HepG2 (cell line): Measurements from ENCODE around the gene PAPPA2.

Experiments
- CHCHD3 ChIP-seq: sonication (generic); formaldehyde crosslinking; IDR thresholded peaks from 2 replicates; pipeline ENCODE4 v1.8.0; 2022; ENCODE audit warnings: mild to moderate bottlenecking, missing genetic modification reagents, moderate library complexity
- CTCF ChIP-seq: sonication (generic); formaldehyde crosslinking; IDR thresholded peaks from 2 replicates; pipeline ENCODE4 v1.5.0; 2020; ENCODE audit warnings: mild to moderate bottlenecking, missing genetic modification reagents, moderate library complexity
- ELF1 ChIP-seq: sonication (generic); formaldehyde crosslinking; IDR thresholded peaks from 2 replicates; pipeline ENCODE4 v1.4.0; 2020; ENCODE audit warnings: missing genetic modification reagents
- HNRNPL ChIP-seq: fragments of 200-400 bp; formaldehyde crosslinking; IDR thresholded peaks from 2 replicates; pipeline ENCODE4 v1.6.1; 2017; ENCODE audit warnings: mild to moderate bottlenecking, low read depth, low read length
- NR2C2 ChIP-seq: sonication (generic); formaldehyde crosslinking; IDR thresholded peaks from 2 replicates; pipeline ENCODE4 v1.4.0; 2020; ENCODE audit warnings: missing genetic modification reagents, mild to moderate bottlenecking, moderate library complexity, borderline replicate concordance
- POLR2A ChIP-seq, 2 experiments: IDR thresholded peaks; 2 replicates each; pipeline ENCODE4 v1.6.1; 2011; ENCODE audit warnings: low read depth in 2 of 2, low read length in 2 of 2, mild to moderate bottlenecking in 1 of 2, moderate library complexity in 1 of 2; ENCODE audit not compliant: insufficient read depth in 1 of 2
- TBL1XR1 ChIP-seq: fragments of 150-350 bp; IDR thresholded peaks from 2 replicates; pipeline ENCODE4 v1.6.1; 2014; ENCODE audit warnings: borderline replicate concordance, low read length; ENCODE audit not compliant: partially characterized antibody
- ZNF33B ChIP-seq: sonication (generic); formaldehyde crosslinking; IDR thresholded peaks from 2 replicates; pipeline ENCODE4 v1.5.1; 2020; ENCODE audit warnings: mild to moderate bottlenecking, missing genetic modification reagents
- ZNF501 ChIP-seq: sonication (generic); formaldehyde crosslinking; IDR thresholded peaks from 2 replicates; pipeline ENCODE4 v1.5.1; 2020; ENCODE audit warnings: mild to moderate bottlenecking, moderate library complexity, missing genetic modification reagents
- ZNF660 ChIP-seq: sonication (generic); formaldehyde crosslinking; IDR thresholded peaks from 2 replicates; pipeline ENCODE4 v1.5.1; 2020; ENCODE audit warnings: mild to moderate bottlenecking, low read depth, missing genetic modification reagents, borderline replicate concordance

DNA sequence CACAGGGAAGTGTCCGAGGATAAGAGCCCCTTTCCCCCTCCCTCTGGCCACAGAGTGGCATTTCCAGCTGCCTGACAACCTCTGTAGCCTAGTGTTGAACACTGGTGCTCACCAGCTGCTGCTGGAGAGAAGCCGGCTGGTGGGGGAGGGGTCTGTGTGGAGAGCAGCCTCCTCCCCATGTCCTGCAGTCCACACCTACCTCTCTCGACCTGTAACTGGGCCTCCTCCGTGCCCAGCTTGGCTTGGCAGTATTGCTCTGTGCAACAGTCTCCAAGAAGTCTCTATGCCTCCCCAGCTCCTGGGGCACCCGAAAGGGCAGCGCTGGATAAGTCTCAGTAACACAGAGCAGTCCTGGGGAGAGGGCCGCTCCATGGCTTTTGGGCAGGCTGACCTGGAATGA, 17.0 kb downstream of the PAPPA2 start:
- no peak for TF ChIP-seq ELF1 (CRISPR knock-in tag)
- TF ChIP-seq TBL1XR1, result no peak
- TF ChIP-seq ZNF501 (CRISPR knock-in tag), result no peak
- TF ChIP-seq POLR2A (IDR thresholded peaks at IDR 0.05; ENCODE audit: insufficient read depth in 1 of 2, low read depth in 2 of 2, low read length in 2 of 2), result no peak
- TF ChIP-seq CTCF (CRISPR knock-in tag), result no peak
- TF ChIP-seq HNRNPL, result no peak
- no peak for TF ChIP-seq ZNF33B (CRISPR knock-in tag)
- no peak for TF ChIP-seq CHCHD3
- no peak for TF ChIP-seq NR2C2 (CRISPR knock-in tag)
- TF ChIP-seq ZNF660 (CRISPR knock-in tag), result no peak
